H1 (cell line): ENCODE results near the gene MYO16. TPM values are rescaled to one million over a fixed set of nuclear protein-coding genes. Genes with fewer than 3 reads are reported as not detected.
A peak's percentile ranks its signal among the peaks of the same experiment; 100 is the strongest.

Source experiments
- CTCF ChIA-PET: fragments of 300-600 bp; sonication (Branson Sonifier 250); formaldehyde crosslinking; loops from one replicate; lab custom pipeline; 2021; ENCODE audit not compliant: partially characterized antibody; lab: Charles Lee
- POLR2A ChIA-PET: fragments of 300-600 bp; sonication (Branson Sonifier 250); formaldehyde crosslinking; loops from one replicate; lab custom pipeline; 2021; ENCODE audit warnings: inconsistent platforms; ENCODE audit not compliant: partially characterized antibody; lab: Charles Lee
- DNase-seq, 2 experiments: peaks; one replicate each; pipeline versions ENCODE4 v3.0.0 to v3.0.0-alpha.2; 2010 to 2022; ENCODE audit warnings: low spot score in 2 of 2, low read depth in 1 of 2, mixed read lengths in 1 of 2
- FAIRE-seq: peaks from 2 replicates; lab custom pipeline; 2011; peaks lifted over from hg19 to GRCh38; lab: Jason Lieb, UNC
- H2AFZ ChIP-seq: 2 replicates; pipeline ENCODE4 v1.8.1; 2012; ENCODE audit warnings: low read length, inconsistent platforms
- H2AK5ac ChIP-seq: 2 replicates; pipeline ENCODE4 v1.6.1; 2013; ENCODE audit warnings: low read depth, low read length
- H2BK120ac ChIP-seq: replicated peaks from 2 replicates; pipeline ENCODE3; 2013; ENCODE audit warnings: low read depth, low read length, inconsistent platforms
- H2BK12ac ChIP-seq: 2 replicates; pipeline ENCODE4 v1.6.1; 2013; ENCODE audit warnings: low read depth, low read length
- H2BK15ac ChIP-seq: 2 replicates; pipeline ENCODE4 v1.6.1; 2013; ENCODE audit warnings: low read length
- H2BK20ac ChIP-seq: 2 replicates; pipeline ENCODE4 v1.6.1; 2013; ENCODE audit warnings: low read length
- H2BK5ac ChIP-seq: 2 replicates; pipeline ENCODE4 v1.6.1; 2013; ENCODE audit warnings: low read depth, low read length
- H3K14ac ChIP-seq: 2 replicates; pipeline ENCODE4 v1.6.1; 2013; ENCODE audit warnings: inconsistent platforms; ENCODE audit not compliant: insufficient read length
- H3K18ac ChIP-seq: 2 replicates; pipeline ENCODE4 v1.6.1; 2013; ENCODE audit warnings: low read length; ENCODE audit errors: extremely low read depth
- H3K23ac ChIP-seq: 2 replicates; pipeline ENCODE4 v1.6.1; 2013; ENCODE audit warnings: inconsistent platforms; ENCODE audit not compliant: insufficient read length
- H3K23me2 ChIP-seq: 2 replicates; pipeline ENCODE4 v1.6.1; 2013; ENCODE audit warnings: low read depth, low read length
- H3K27ac ChIP-seq: 2 replicates; pipeline ENCODE4 v1.6.1; 2011; ENCODE audit warnings: low read depth, low read length, inconsistent platforms
- H3K27me3 ChIP-seq, 4 experiments: replicated peaks in 1 of 4; 1 replicate in 1 of 4; 2 replicates in 3 of 4; pipeline versions ENCODE4 v1.6.1 to v1.8.1; 2011 to 2013; ENCODE audit warnings: low read length in 3 of 4, mild to moderate bottlenecking in 3 of 4, inconsistent platforms in 2 of 4, mixed read lengths in 2 of 4, moderate library complexity in 1 of 4; ENCODE audit not compliant: control insufficient read depth in 3 of 4, insufficient read depth in 3 of 4; ENCODE audit errors: extremely low read depth in 1 of 4
- H3K36me3 ChIP-seq, 4 experiments: 2 replicates each; pipeline versions ENCODE4 v1.6.1 to v1.8.1; 2011 to 2013; ENCODE audit warnings: mild to moderate bottlenecking in 4 of 4, low read length in 3 of 4, moderate library complexity in 2 of 4, control low read depth in 1 of 4, inconsistent platforms in 1 of 4; ENCODE audit not compliant: insufficient read depth in 4 of 4, control insufficient read depth in 2 of 4
- H3K4ac ChIP-seq: replicated peaks from 2 replicates; pipeline ENCODE3; 2013; ENCODE audit warnings: low read length, low read depth, mixed read lengths, inconsistent platforms; ENCODE audit not compliant: insufficient read length
- H3K4me1 ChIP-seq, 4 experiments: replicated peaks in 1 of 4; 1 replicate in 1 of 4; 2 replicates in 3 of 4; pipeline versions ENCODE4 v1.6.1 to v1.8.1; 2011 to 2013; ENCODE audit warnings: low read length in 3 of 4, inconsistent platforms in 2 of 4, mixed read lengths in 1 of 4; ENCODE audit not compliant: insufficient read depth in 4 of 4, control insufficient read depth in 3 of 4
- H3K4me2 ChIP-seq, 2 experiments: 2 replicates each; pipeline versions ENCODE4 v1.6.1 to v1.8.1; 2011 to 2013; ENCODE audit warnings: low read depth in 2 of 2, low read length in 2 of 2, control low read depth in 1 of 2, inconsistent platforms in 1 of 2, mild to moderate bottlenecking in 1 of 2; ENCODE audit not compliant: insufficient read depth in 1 of 2
- H3K4me3 ChIP-seq, 4 experiments: fragments of 200-600, 300-600 bp in 1 of 4; sonication (generic), shearing (Covaris generic), sonication (Bioruptor Twin) in 1 of 4; 2 replicates each; pipeline versions ENCODE4 v1.5.1 to v1.8.1; 2011 to 2016; ENCODE audit warnings: low read length in 4 of 4, low read depth in 3 of 4, control low read depth in 2 of 4, inconsistent platforms in 2 of 4, mild to moderate bottlenecking in 2 of 4, mixed read lengths in 1 of 4, moderate library complexity in 1 of 4; ENCODE audit not compliant: insufficient read depth in 2 of 4; ENCODE audit errors: extremely low read depth in 1 of 4
- H3K56ac ChIP-seq: replicated peaks from 2 replicates; pipeline ENCODE3; 2013; ENCODE audit warnings: low read depth, mild to moderate bottlenecking, mixed read lengths, low read length, inconsistent platforms; ENCODE audit not compliant: insufficient read length
- H3K79me1 ChIP-seq: 2 replicates; pipeline ENCODE4 v1.6.1; 2013; ENCODE audit warnings: low read depth, low read length, control low read depth
- H3K79me2 ChIP-seq, 2 experiments: 2 replicates each; pipeline versions ENCODE4 v1.6.1 to v1.8.1; 2012 to 2013; ENCODE audit warnings: low read length in 2 of 2, mild to moderate bottlenecking in 2 of 2, inconsistent platforms in 1 of 2; ENCODE audit not compliant: insufficient read depth in 2 of 2, control insufficient read depth in 1 of 2
- H3K9ac ChIP-seq, 4 experiments: replicated peaks in 1 of 4; 1 replicate in 1 of 4; 2 replicates in 3 of 4; pipeline versions ENCODE4 v1.6.1 to v1.8.1; 2011 to 2013; ENCODE audit warnings: low read depth in 3 of 4, low read length in 3 of 4, control low read depth in 2 of 4, mild to moderate bottlenecking in 2 of 4, moderate library complexity in 2 of 4, inconsistent platforms in 1 of 4; ENCODE audit errors: extremely low read depth in 1 of 4
- H3K9me3 ChIP-seq, 2 experiments: 2 replicates each; pipeline versions ENCODE4 v1.6.1 to v1.8.1; 2012 to 2013; ENCODE audit warnings: mild to moderate bottlenecking in 2 of 2, moderate library complexity in 2 of 2, control low read depth in 1 of 2, inconsistent platforms in 1 of 2, low read depth in 1 of 2, low read length in 1 of 2, mixed read lengths in 1 of 2; ENCODE audit not compliant: insufficient read depth in 2 of 2
- H4K20me1 ChIP-seq, 2 experiments: replicated peaks in 1 of 2; 2 replicates each; pipeline versions ENCODE3 to v1.8.1; 2011 to 2013; ENCODE audit warnings: inconsistent platforms in 2 of 2, low read length in 2 of 2, mild to moderate bottlenecking in 1 of 2; ENCODE audit not compliant: insufficient read depth in 2 of 2, control insufficient read depth in 1 of 2
- H4K5ac ChIP-seq: 2 replicates; pipeline ENCODE4 v1.6.1; 2013; ENCODE audit warnings: low read length, low read depth, mixed read lengths, inconsistent platforms; ENCODE audit not compliant: insufficient read length
- H4K8ac ChIP-seq: 2 replicates; pipeline ENCODE4 v1.8.0; 2013; ENCODE audit warnings: mild to moderate bottlenecking, moderate library complexity, low read length, inconsistent platforms; ENCODE audit not compliant: insufficient read depth; ENCODE audit errors: extremely low read depth
- H4K91ac ChIP-seq: replicated peaks from 2 replicates; pipeline ENCODE3; 2013; ENCODE audit warnings: low read length, mixed read lengths, inconsistent platforms; ENCODE audit not compliant: insufficient read length
- ASH2L ChIP-seq: fragments of 200-600, 300-600 bp; sonication (generic); IDR thresholded peaks from one replicate; pipeline ENCODE4 v1.7.1; 2017; ENCODE audit warnings: low read length
- ATF2 ChIP-seq: IDR thresholded peaks from 2 replicates; pipeline ENCODE4 v1.6.1; 2012; ENCODE audit warnings: low read length, inconsistent platforms
- BACH1 ChIP-seq: IDR thresholded peaks from 2 replicates; pipeline ENCODE4 v1.6.1; 2012; ENCODE audit warnings: low read length, improper control_type of control experiment
- CHD1 ChIP-seq: IDR thresholded peaks from 2 replicates; pipeline ENCODE4 v1.6.1; 2012; ENCODE audit warnings: low read depth, low read length, improper control_type of control experiment
- GTF2F1 ChIP-seq: IDR thresholded peaks from 2 replicates; pipeline ENCODE4 v1.6.1; 2012; ENCODE audit warnings: low read depth, low read length, improper control_type of control experiment, borderline replicate concordance
- MAFK ChIP-seq: IDR thresholded peaks from 2 replicates; pipeline ENCODE4 v1.6.1; 2012; ENCODE audit warnings: low read depth, mild to moderate bottlenecking, improper control_type of control experiment, low read length
- RAD21 ChIP-seq, 2 experiments: IDR thresholded peaks in 1 of 2; conservative IDR thresholded peaks in 1 of 2; 2 replicates each; pipeline ENCODE4 v1.6.1; 2011; ENCODE audit warnings: low read depth in 2 of 2, low read length in 2 of 2, improper control_type of control experiment in 1 of 2, inconsistent platforms in 1 of 2, mild to moderate bottlenecking in 1 of 2, moderate library complexity in 1 of 2
- RBBP5 ChIP-seq: IDR thresholded peaks from 2 replicates; pipeline ENCODE4 v1.7.1; 2012; ENCODE audit warnings: low read depth, mild to moderate bottlenecking, inconsistent platforms, low read length, moderate library complexity, borderline replicate concordance
- SP4 ChIP-seq: IDR thresholded peaks from 2 replicates; pipeline ENCODE4 v1.6.1; 2012; ENCODE audit warnings: low read length, inconsistent platforms
- SUZ12 ChIP-seq: fragments of 200-600 bp; sonication (generic); IDR thresholded peaks from 2 replicates; pipeline ENCODE4 v1.6.1; 2012; ENCODE audit warnings: mild to moderate bottlenecking, inconsistent platforms, low read length, moderate library complexity, mixed read lengths
- TAF1 ChIP-seq: IDR thresholded peaks from 2 replicates; pipeline ENCODE4 v1.6.1; 2011; ENCODE audit warnings: mild to moderate bottlenecking, low read depth, low read length
- TCF12 ChIP-seq: IDR thresholded peaks from 2 replicates; pipeline ENCODE4 v1.6.1; 2011; ENCODE audit warnings: low read depth, mild to moderate bottlenecking, low read length
- WGBS, 2 experiments: shearing (Covaris generic) in 1 of 2; methylation state at CpG; one replicate each; pipeline versions ENCODE4 v1.1.6 to v1.1.7; 2013 to 2015; ENCODE audit warnings: low lambda C conversion rate in 2 of 2, mixed read lengths in 2 of 2, inconsistent platforms in 1 of 2, low coverage in 1 of 2, missing lambda C conversion rate in 1 of 2; ENCODE audit not compliant: insufficient replicate concordance in 2 of 2, insufficient coverage in 1 of 2, insufficient read length in 1 of 2; ENCODE audit errors: extremely low coverage in 1 of 2, missing lambda C conversion rate in 1 of 2; 5-methylcytosine and 5-hydroxymethylcytosine counted together
- polyA plus RNA-seq, 7 experiments: library from polyadenylated mRNA; depleted of rRNA in 3 of 7; stranded (reverse) in 5 of 7; unstranded in 2 of 7; fragments of >200 nt in 5 of 7; fragments of 200-250 nt in 2 of 7; gene quantifications; 1 replicate in 5 of 7; 2 replicates in 1 of 7; 4 replicates in 1 of 7; pipeline versions ENCODE4 v1.2.1 to v1.2.3, GENCODE V29; 2011 to 2013; ENCODE audit warnings: missing spikeins in 2 of 7, mixed read lengths in 2 of 7
- total RNA-seq: library from RNA; stranded (reverse); fragmentation: NEBNext Ultra II Directional; extraction: Animal tissue kit (Norgen Biotek cat#: 25700); gene quantifications from 2 replicates; pipeline ENCODE4 v1.2.1, GENCODE V29; 2021

MYO16 gene
- total and polyA plus RNA-seq, 2 of the 8 experiments (the other 6 are each of a cell fraction or from before 2014, with no cell fraction given) = 0.02 to 0.22 TPM

GRCh38 chr13:108987517-108987916 lies 358.1 kb downstream of the MYO16 start:
- 91% methylated on average over 4 of the region's 4 CpGs; no CpG with 5 or more reads in 1 of the 2 experiments for WGBS, 2 experiments
- CTCF ChIA-PET = no interaction called here
- H4K91ac ChIP-seq = no peak overlapping the region
- H3K23ac ChIP-seq = no peak overlapping the region
- no peak overlapping the region for H3K27ac ChIP-seq
- H3K36me3 ChIP-seq = no peaks in the 10 kb centered on the region
- POLR2A ChIA-PET = no interaction called here
- no peak overlapping the region for H3K56ac ChIP-seq
- H2BK120ac ChIP-seq = no peak overlapping the region
- TF ChIP-seq CHD1 (no peak), BACH1 (no peak), TCF12 (no peak), SP4 (no peak), RAD21 (IDR thresholded peaks at IDR 0.05 in 1 of 2, conservative IDR thresholded peaks at IDR 0.05 in 1 of 2; ENCODE audit: low read depth in 2 of 2, low read length in 2 of 2) (no peak), MAFK (no peak), ASH2L (no peak), TAF1 (no peak), SUZ12 (no peak), RBBP5 (no peak), GTF2F1 (no peak), ATF2 (no peak)
- H4K8ac ChIP-seq = no peak overlapping the region
- H2BK5ac ChIP-seq = no peak overlapping the region
- peaks cover 0 to 8% (median 5%) of the 10 kb centered on the region in 4 experiments; a peak in 5 of 7 replicates for H3K4me1 ChIP-seq
- H3K79me1 ChIP-seq = no peaks in the 10 kb centered on the region
- H4K20me1 ChIP-seq = no peaks in the 10 kb centered on the region
- no peak for FAIRE-seq
- H3K79me2 ChIP-seq = no peaks in the 10 kb centered on the region
- no peak overlapping the region for H2BK15ac ChIP-seq
- no peak for DNase-seq
- H3K4me3 ChIP-seq = no peak overlapping the region
- no peak overlapping the region for H3K18ac ChIP-seq
- H3K23me2 ChIP-seq = no peaks in the 10 kb centered on the region
- H2BK20ac ChIP-seq = no peak overlapping the region
- H2AK5ac ChIP-seq = no peak overlapping the region
- no peaks in the 10 kb centered on the region for H3K27me3 ChIP-seq
- H2BK12ac ChIP-seq = no peak overlapping the region
- no peak overlapping the region for H3K14ac ChIP-seq
- no peak overlapping the region for H4K5ac ChIP-seq
- no peaks in the 10 kb centered on the region for H3K9me3 ChIP-seq
- no peak overlapping the region for H3K4me2 ChIP-seq
- peak overlapping the region in 1 of 4 experiments; percentile 1; a peak in 1 of 7 replicates for H3K9ac ChIP-seq
- H3K4ac ChIP-seq = no peak overlapping the region
- no peak overlapping the region for H2AFZ ChIP-seq
